ELF-1 (cell line): ENCODE results near the gene RRM2.

Experiments used
- DNase-seq: peaks from one replicate; pipeline ENCODE4 v3.0.0-alpha.2; 2016; ENCODE audit warnings: low read depth, low spot score

Gene RRM2

DNA sequence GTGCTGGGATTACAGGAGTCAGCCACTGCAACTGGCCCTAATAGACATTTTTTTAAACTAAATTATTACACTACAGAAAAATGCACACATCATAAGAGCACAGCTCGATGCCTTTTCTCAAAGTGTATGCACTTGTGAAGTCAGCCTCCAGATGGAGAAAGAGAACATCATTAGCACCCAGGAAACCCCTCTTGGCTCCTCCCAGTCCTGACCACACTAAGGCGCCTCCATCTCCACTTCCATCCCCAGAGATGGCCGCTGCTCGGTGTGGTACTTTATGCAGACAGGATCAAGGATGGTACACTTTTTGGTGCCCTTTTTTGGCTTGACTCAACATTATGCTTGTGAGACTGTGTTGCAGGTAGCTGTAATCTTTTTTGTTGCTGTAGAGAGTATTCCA is 34.8 kb downstream of the RRM2 start:
- DNase-seq, result no peak

DNA sequence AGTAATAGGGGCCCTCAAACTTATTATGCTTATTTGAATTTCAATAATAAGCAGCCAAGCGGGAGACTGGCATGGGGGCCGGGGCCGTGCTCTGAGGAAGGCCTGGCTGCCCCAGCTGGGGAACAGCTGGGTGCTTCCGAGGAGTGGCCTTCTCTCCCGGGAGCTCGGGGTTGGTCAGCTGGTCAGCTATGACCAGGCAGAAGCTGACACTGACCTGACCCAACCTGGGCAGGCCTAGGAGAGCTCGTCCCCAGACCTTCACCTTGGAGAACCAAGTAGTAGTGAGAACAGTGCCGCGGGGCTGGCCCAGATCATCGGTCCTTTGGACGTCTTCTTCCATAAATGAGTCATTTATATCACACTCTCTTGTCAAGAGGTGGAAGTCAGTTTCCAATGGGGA is 36.1 kb downstream of the RRM2 start:
- DNase-seq, result no peak

DNA sequence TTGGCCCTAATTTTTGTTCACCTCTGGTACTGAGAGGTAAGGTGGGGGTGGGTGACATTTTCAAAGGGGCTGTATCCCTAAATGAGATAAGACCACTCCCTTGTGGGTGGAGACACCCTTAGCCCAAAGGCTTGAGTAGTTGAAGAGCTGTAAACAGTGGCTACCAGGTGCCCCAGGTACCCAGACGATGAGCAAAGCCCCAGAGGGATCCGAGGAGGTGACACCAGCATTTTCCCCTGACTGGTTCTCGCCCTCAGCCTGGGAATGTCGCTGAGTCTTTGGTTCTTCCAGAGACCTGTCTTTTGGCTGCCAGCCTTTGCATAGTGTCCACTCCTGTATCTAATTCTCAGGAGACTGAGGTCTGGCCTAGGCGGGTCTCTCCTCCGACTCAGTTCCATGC is 36.5 kb downstream of the RRM2 start:
- DNase-seq, result no peak

DNA sequence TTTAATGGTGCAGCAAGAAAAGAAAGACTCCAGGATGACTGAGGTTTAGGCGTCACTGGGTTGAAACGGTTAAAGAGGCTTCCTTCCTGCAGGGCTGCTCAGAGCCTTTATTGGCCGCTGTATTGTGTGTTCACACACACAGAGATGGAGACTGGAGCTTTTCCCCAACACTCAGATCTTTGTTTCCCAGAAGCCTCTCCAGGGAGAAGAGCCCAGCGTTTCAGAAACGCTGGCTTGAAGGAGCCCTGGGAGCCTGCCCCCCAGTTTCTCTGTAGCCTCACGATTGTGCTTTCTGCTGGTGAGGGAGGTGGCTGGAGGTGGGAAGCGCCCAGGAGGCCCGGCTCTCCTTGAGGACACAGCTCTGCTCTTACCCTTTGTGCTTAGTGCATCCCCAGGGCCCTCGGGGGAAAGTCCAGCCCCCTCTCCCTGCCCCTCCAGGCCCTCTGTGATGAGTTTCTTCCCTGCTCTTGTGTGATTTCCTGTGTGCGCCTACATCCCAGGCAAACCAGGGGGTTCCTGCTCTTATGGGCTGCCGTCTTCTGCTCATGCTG is 37.1 kb downstream of the RRM2 start:
- DNase-seq, result no peak

DNA sequence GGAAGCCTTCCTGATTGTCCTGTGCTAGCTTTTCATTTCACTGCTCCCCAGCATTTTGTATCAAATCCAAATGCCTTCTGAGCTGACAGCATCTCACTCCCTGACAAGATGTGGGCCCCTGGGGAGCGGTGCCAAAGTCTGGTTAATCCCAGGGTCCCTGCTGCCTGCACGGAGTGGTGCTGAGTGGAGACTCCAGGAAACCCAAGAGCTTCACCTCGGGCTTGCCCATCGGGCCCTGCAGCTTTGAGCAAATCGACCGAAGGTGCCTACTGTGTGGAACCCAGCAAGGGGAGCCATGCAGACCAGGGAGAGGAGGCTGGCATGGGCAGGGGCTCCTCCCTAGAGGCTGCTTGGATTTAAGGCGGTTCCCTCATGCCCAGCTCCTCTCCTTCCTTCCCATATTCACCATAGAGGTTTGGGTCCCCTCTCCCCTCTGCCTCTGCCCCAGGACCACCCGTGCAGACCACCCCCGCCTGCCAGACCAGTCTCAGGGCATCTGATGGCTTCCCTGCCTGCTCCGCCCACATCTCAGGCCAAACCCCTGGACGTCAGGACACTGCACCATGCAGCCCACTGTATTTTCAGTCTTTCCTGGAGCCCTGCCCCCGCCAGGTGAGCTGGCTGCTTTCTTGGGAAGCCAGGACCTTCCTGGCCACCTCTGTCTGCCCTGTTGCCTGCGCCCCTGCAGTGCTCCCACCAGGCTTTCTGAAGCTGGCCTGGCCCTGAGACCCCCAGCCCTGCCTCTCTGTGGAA is 37.8 kb downstream of the RRM2 start:
- no peak for DNase-seq

DNA sequence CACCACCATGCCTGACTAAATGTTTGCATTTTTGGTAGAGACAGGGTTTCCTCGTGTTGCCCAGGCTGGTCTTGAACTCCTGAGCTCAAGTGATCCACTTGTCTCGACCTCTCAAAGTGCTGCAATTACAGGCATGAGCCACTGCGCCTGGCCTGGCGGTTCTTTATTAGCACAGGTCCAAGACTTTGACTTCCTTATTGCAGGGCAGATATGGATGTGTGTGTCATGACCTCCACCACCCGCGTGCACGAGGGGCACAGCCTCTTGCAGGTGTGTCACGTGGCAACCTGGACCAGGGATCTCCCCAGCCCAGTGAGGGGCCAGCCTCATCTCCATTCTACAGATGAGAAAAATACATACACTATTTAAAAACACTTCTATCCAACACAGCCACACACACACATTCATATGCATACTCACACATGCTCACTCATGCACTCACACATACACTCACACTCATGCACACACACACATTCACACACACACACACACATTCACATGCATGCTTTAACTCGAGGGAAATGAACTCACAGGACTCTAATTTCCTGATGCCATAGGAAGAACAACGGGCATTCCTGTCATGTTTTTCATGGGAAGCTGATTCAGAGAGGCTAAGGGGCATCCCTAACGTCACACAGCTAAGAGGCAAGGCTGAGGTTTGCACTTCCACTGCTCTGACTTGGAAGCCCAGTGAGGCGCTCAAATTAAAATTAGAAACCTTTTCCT is 38.8 kb downstream of the RRM2 start:
- DNase-seq, result no peak

DNA sequence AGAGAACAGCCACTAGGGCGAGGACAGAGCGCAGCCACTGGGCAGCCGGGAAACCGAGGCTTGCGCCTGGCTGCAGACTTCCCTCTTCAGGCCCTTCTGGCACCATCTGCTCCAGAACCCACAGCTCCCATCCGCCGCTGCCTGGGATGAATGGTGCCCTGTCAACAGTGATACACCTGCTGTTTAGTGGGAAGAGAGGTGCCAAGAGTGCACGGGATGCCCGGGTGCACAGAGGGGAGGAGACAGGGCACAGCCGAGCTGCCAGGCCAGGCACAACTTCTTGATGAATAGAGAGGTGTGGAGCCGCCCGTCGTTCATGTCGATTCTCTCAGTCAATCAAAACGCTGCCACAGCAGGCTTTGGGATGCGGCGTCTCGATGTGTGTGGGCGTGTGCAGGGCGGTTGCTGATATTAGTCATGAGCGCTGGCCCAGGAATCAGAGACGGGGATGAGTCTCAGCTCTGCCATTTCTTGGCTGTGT is 39.5 kb downstream of the RRM2 start:
- DNase-seq, result no peak

DNA sequence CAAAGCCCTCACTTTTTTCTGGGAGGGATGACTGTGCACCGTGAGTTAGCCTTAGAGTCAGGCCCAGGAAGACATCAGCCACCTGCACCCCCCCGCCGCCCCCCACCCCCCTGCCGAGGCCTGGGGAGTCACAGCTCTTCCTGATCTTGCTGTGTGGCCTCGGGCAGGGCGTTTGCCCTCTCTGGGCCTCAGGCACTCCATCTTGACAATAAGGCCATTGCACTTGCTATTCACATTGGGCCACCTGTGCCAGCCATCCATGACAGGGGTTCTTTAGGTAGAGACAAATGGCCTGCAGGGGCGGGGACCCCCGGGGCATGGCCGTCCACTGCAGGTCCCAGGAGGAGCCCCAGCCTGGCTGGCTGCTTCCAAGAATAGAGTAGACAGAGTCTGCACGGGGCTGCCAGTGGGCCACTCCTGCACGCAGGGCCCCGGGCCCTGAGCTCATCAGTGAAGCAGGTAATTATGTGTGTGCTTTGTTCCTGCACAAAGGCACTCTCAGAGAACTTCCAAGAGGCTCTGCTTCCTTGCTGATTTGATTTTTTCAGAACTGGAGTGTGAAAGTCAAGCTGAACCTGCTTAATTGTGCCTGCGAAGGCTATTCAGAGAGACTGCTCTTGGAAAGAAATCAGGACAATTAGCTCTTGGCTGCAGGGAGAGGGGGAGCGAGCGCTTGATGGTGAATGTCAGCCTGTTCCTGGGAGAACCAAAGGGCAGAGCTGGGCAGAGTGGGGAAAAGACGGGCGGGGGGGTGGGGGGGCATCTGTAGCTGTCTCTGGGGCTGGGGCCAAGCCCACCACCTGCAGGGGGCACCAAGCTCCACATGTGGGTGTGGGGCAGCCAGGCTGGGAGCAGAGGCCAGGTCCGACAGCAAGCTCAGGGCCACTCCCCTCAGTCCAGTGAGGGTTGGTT is 40.3 kb downstream of the RRM2 start:
- peak; percentile 82 for DNase-seq

DNA sequence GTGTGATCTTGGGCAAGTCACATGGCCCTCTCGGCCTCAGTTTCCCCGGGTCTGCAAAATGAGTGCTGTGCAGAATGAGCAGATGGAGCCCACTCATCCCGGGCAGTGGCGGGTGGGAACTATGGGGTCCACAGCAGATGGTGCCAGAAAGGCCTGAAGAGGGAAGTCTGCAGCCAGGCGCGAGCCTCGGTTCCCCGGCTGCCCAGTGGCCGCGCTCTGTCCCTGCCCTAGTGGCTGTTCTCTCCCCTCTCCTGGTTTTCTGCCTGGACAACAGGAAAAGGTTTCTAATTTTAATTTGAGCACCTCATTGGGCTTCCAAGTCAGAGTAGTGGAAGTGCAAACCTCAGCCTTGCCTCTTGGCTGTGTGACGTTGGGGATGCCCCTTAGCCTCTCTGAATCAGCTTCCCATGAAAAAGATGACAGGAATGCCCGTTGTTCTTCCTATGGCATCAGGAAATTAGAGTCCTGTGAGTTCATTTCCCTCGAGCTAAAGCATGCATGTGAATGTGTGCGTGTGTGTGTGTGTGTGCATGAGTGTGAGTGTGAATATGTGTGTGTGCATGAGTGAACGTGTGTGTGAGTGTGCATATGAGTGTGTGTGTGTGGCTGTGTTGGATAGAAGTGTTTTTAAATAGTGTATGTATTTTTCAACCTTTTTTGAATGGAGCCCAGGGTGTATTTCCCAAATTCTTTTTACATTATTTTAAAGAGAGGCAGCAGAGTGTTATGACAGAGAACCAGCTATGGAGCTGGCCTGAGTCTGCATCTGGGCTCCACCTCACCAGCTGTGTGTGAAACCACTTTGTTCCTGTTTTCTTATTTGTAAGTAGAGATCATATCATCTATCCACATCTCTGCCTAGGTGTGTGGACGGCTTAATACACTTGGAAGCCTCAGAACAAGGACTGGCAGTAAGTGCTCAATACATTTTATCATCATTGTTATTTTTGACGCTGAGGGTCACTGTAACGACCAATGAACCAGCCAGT is 41.3 kb downstream of the RRM2 start:
- DNase-seq, result no peak

DNA sequence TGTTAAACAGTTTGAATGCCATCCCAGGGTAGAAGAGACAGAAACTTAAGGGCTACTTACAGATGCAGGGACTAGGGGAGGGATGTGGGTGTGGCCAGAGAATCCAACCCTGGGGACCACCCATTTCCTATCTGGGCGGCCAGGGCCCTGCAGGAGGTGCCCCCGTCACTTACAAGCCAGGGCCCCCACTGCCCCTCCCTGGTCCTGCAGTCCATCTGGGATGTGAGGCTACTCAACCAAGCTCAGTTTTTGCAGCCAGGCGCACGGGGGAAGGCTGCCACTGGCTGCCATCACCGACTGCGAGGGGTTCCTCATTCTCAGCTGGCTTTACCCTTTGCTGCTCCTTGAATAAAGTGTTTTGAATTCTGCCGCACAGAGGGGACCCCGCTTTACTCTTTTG is 42.1 kb downstream of the RRM2 start:
- no peak for DNase-seq

DNA sequence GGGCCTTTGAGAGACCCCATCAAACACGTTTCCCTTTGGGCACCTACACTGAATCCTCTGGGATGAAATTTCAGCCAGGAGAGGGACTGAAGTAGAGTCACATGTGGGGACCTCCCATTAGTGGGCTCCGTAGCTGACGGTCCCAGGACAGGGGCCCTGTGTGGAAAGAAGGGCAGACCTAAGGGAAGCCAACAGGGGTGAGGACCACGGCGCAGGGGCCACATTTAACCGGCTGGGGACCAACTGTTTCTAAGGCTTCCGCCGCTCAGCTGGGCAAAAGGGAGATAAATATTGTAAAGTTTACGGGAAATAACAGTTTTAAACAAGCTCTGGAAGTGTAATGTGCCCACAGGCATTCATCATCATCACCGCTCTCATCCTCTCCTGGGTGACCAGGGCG is 42.7 kb downstream of the RRM2 start:
- DNase-seq, result no peak

DNA sequence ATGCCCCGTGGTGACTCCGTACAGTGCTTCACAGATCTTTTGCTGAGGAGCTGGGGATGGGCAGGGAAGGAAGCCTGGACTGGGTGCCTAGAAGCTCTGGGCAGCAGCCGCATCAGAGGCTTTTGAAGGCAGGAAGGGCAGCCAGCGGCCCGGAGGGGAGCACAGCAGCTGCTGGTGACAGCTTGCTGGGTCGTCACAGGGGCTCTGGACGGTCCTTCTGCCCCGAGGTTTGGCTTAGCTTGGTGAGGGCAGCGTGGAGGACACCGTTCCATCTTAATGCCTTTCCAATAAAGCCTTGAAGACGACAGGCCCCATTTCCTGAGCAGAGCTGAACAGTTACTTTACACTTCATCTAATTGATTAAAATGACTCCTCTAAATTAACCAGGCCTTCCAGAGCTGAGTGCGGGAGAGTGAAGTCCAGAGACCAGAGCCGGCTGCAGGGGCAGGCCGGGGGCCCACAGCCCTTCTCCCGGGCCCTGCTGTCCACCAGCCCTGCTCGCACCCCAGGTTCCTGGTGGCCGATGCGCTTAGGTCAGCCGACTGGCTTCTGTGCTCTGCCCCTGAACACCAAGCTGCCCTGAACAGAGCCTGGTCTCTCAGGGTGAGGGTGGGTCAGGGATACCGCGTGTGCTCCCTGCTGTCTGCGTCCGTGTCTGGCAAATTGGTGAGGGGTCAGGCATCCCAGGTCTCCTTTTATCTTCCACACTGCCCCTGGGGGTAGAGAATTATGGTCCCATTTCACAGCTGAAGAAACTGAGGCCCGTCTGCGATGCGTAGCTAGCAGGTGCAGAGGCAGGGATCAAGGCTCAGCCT is 43.5 kb downstream of the RRM2 start:
- no peak for DNase-seq

DNA sequence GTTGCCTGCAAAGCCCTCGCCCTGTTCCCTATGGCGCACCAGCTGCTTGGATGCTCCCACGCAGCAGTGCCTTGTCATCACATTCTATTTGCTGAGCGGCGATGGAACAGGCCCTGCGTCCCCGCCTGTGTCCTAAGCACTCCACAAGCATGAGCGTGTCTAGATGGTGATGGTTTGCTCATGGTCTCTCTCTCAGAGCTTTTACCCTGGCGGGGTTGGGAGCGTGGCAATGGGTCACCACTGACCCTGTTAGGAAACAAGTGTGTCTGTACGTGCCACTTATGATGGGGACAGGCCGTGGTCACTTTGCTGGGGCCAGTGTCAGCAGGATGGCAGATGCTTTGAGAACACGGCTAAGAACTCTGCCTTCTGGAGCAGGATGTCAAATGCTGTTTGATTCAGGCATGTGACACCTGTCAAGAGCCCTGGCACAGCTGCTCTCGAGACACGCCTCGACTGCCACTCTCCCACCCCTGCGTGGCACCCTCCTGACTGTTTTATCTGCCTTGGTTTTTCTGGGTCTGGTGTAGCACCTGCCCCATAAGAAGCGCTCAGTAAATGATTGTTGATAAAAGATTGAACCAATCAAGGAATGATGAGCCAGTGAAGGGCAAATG is 44.2 kb downstream of the RRM2 start:
- DNase-seq, result no peak

DNA sequence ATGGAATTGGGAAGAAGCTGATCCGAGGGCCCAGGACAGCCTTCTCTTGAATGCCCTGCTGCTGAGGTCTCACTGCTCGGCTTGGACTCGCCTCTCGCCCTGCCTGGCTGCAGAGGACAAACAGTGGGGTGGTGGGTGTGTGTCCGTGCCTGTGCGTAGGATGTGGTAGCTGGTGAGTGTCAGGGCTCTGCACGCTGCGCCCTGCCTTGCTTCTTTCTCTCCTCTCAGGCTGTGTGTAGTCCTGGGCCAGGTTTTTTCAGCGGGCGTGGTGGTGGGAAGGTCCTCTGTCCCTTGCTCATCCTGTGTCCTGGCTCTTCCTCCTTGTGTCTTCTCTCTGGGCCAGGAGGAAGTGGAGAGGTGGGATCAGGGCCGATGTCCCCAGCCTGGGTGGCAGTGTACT is 44.8 kb downstream of the RRM2 start:
- DNase-seq, result no peak

DNA sequence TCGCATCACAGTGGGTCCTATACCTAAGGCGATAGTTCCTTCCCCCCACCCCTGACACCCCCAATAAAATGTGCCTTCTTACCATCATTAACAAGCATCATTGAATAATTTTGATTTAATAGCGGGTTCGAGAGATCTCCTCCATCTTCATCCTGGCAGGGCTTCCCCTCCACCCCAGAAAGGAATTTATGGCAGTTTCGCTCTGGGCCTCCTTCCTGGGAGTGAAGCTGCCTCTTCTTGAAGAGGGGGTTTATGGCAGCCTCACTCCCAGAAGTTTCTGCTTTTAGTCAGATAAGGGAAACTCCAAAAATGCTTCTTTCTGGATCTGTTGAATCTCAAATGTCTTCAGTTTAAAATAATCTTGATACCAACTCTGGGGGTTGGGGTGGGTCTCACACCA is 45.7 kb downstream of the RRM2 start:
- DNase-seq, result peak; percentile 43

DNA sequence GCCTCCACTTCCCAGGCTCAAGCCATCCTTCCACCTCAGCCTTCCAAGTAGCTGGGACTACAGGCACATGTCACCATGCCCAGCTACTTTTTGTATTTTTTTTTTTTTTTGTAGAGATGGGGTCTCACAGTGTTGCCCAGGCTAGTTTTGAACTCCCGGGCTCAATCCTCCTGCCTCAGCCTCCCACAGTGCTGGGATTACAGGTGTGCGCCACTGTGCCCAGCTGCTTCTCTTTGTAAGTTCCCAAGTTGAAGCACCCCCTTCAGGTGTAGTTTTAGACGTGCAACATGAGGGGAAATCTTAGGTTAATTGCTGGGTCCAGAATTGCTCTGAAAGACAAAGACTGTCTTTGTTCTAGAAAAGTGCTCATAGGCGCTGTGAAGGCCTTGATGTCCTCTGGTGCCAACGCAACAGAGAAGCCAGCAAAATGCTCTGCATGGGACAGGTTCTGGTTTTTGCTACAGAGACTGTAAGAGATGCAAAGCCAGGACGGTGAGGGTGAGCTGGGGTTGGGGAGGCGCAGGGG is 46.6 kb downstream of the RRM2 start:
- DNase-seq, result no peak

DNA sequence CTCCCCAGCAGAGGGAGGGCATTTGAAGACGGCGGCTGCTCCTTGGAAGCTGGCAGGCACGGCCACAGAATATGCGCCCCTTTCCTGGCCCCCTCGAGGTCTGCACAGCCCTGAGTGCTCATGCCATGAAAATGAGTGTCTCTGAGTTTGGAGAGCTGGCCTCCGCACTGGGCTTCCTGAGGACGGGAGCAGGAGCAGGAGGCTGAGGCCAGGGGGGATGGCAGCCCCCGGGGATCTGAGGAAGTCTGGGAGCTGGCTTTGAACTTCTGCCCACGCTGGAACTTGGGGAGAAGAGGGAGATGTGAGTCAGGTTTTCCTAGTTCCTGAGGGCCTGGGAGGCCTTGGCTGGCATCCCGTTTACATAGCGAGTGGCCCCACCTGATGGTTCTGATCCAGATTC is 47.0 kb downstream of the RRM2 start:
- DNase-seq, result no peak

DNA sequence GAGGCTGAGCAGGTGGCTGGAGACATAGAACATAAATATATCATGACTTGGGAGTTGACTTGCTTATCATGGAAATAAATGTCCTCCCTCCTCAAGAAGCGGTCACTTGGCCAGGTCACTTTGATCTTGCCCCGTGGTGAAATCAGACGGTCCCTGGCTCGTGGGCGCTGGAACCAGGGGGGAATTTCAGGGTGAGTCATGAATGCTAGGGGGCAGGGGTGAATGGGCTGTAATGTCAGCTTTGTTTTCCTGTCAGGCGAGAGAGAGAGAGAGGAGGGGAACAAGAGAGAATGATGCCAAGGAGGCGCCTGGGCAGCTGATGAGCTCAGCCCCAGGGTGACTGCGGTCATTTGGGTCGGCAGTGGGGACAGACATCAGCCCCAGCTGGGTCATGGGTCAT is 47.7 kb downstream of the RRM2 start:
- no peak for DNase-seq
